Natural killer cell (primary cell): ENCODE data around the gene RNPC3. TPM values are rescaled to one million over a fixed set of nuclear protein-coding genes. Genes with fewer than 3 reads are reported as not detected.
"Not testable (repeated sequence)": the region's sequence is repeated elsewhere in the genome, so short reads cannot be mapped to it uniquely, and the experiment has no call there.

Experiments used
- ATAC-seq, 3 donors: fragments of 150-1000 bp in 2 of 3; fragments of 200-7000 bp in 1 of 3; cut with Tn5 transposase; 1 replicate in 1 of 3; 2 replicates in 2 of 3; pipeline ENCODE4 v1.10.0; 2021; ENCODE audit warnings: mild to moderate bottlenecking in 2 of 3, moderate library complexity in 2 of 3
- DNase-seq, 2 donors: peaks; one replicate each; pipeline versions ENCODE4 v3.0.0 to v3.0.0-alpha.2; 2013 to 2021; ENCODE audit warnings: mixed read lengths in 1 of 2
- H3K27ac ChIP-seq: one replicate; pipeline ENCODE4 v1.5.1; 2013; ENCODE audit warnings: mild to moderate bottlenecking, low read length
- H3K27me3 ChIP-seq: one replicate; pipeline ENCODE4 v1.6.1; 2013; ENCODE audit warnings: low read length; ENCODE audit not compliant: control insufficient read depth, insufficient read depth
- H3K36me3 ChIP-seq: one replicate; pipeline ENCODE4 v1.6.1; 2013; ENCODE audit warnings: low read length; ENCODE audit not compliant: control insufficient read depth, insufficient read depth
- H3K4me1 ChIP-seq: one replicate; pipeline ENCODE4 v1.6.1; 2013; ENCODE audit warnings: low read length; ENCODE audit not compliant: control insufficient read depth, insufficient read depth
- H3K4me3 ChIP-seq: one replicate; pipeline ENCODE4 v1.5.1; 2013; ENCODE audit warnings: low read length
- H3K9me3 ChIP-seq: one replicate; pipeline ENCODE4 v1.6.1; 2013; ENCODE audit warnings: low read length; ENCODE audit not compliant: control insufficient read depth, insufficient read depth
- H3K27ac Mint-ChIP-seq, 2 donors: one replicate each; pipeline ENCODE4 v1.8.0; 2022; ENCODE audit warnings: mild to moderate bottlenecking in 2 of 2, mixed read lengths in 2 of 2, moderate library complexity in 1 of 2
- H3K27me3 Mint-ChIP-seq, 2 donors: one replicate each; pipeline ENCODE4 v1.8.0; 2022; ENCODE audit warnings: low read depth in 2 of 2, mixed read lengths in 2 of 2
- H3K36me3 Mint-ChIP-seq: one replicate; pipeline ENCODE4 v1.8.0; 2022; ENCODE audit warnings: mixed read lengths
- H3K4me1 Mint-ChIP-seq, 2 donors: one replicate each; pipeline ENCODE4 v1.8.0; 2022; ENCODE audit warnings: mixed read lengths in 2 of 2
- H3K4me3 Mint-ChIP-seq: one replicate; pipeline ENCODE4 v1.8.0; 2022; ENCODE audit warnings: mild to moderate bottlenecking, moderate library complexity, mixed read lengths
- H3K9me3 Mint-ChIP-seq, 2 donors: one replicate each; pipeline ENCODE4 v1.8.0; 2022; ENCODE audit warnings: mixed read lengths in 2 of 2
- CTCF ChIP-seq: fragments of 200-600 bp; IDR thresholded peaks from one replicate; pipeline ENCODE4 v1.8.0; 2022; ENCODE audit warnings: antibody characterized with exemption
- WGBS: methylation state at CpG from one replicate; pipeline ENCODE4 v1.1.7; 2013; ENCODE audit warnings: missing lambda C conversion rate; ENCODE audit not compliant: insufficient coverage; 5-methylcytosine and 5-hydroxymethylcytosine counted together
- intact Hi-C: fragments of 100-400 bp; cut with micrococcal nuclease; formaldehyde crosslinking; loops from one replicate; pipeline ENCODE4 v1.14.2; 2022
- total RNA-seq, 4 donors: library from RNA; stranded (reverse); fragments of 120-200 nt in 1 of 4; gene quantifications; one replicate each; pipeline versions ENCODE4 v1.2.3 to v1.2.4, GENCODE V29; 2013 to 2022

Gene RNPC3
- total RNA-seq, 3 donors from 2014 or later (not counting 1 experiment from before 2014, with no cell fraction given), result 42.9 to 56.7 (median 44.8) TPM

DNA sequence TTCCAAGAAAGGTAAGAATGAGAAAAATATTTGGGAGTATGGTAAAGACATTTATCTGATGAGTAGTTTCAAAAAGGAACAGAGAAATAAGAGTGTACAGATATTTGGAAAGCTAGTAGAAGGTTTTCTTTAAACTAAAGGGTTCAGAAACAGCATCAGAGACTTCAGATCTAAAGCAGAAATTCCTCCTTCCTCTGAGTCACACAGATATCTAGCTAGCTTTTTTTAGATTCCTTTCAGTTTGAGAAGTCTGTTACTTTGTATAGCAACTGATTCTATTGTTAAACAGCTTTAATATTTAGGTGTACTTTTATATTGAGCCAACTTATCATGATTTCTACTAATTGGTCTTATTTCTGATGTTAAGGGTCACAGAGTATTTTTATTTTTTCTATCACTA lies 50.6 kb downstream of the RNPC3 start:
- Histone ChIP-seq H3K27me3 (no peaks in the 10 kb centered on the region), H3K4me1 (no peaks in the 10 kb centered on the region), H3K4me3 (no peak overlapping the region), H3K9me3 (no peaks in the 10 kb centered on the region), H3K36me3 (peaks cover 2% of the 10 kb centered on the region), H3K27ac (no peak overlapping the region)
- TF ChIP-seq CTCF, result no peak
- intact Hi-C loops, result no loop called here
- Mint-ChIP-seq H3K36me3 (no peaks in the 10 kb centered on the region), H3K27me3 (no peaks in the 10 kb centered on the region), H3K27ac (no peak overlapping the region), H3K4me3 (no peak overlapping the region), H3K9me3 (no peaks in the 10 kb centered on the region), H3K4me1 (no peaks in the 10 kb centered on the region)
- no peak for ATAC-seq
- DNase-seq, result no peak

GRCh38 chr1:103576784-103577183 lies 51.3 kb downstream of the RNPC3 start:
- H3K27me3 Mint-ChIP-seq, H3K27me3 ChIP-seq, ATAC-seq, H3K36me3 Mint-ChIP-seq, DNase-seq, H3K4me3 Mint-ChIP-seq, H3K27ac Mint-ChIP-seq, H3K9me3 ChIP-seq, H3K4me1 ChIP-seq, H3K4me1 Mint-ChIP-seq, H3K4me3 ChIP-seq, H3K9me3 Mint-ChIP-seq, H3K36me3 ChIP-seq, intact Hi-C loops, H3K27ac ChIP-seq: not testable (repeated sequence)
- WGBS, result 95% methylated on average over 2 of the region's 5 CpGs

DNA sequence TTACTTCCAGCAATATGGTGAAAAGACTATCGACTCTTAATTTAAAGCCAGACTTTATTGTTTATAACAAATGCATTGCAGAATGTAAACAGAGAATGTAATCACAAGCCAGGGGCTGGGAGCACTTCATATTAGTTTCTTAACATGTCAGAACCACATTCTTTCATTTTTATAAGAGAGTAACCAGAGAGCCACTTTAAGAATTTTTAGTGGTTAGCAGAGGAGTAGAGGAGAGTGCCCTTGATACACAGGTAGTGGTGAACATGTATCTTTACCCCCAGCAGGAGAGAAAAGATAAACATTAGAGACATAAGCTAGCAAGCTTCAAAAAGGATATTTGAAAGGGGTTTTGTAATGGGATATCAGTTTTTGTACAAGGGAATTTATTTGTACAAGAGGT lies 57.0 kb downstream of the RNPC3 start:
- H3K4me3 ChIP-seq, result no peak overlapping the region
- H3K4me1 ChIP-seq, result no peaks in the 10 kb centered on the region
- 100% methylated on average over 1 of the region's 1 CpG for WGBS
- no peak overlapping the region for H3K27ac Mint-ChIP-seq
- ATAC-seq (no peak), DNase-seq (no peak)
- no peaks in the 10 kb centered on the region for H3K27me3 ChIP-seq
- H3K4me3 Mint-ChIP-seq, result no peak overlapping the region
- no peaks in the 10 kb centered on the region for H3K9me3 ChIP-seq
- no peaks in the 10 kb centered on the region for H3K27me3 Mint-ChIP-seq
- intact Hi-C loops, result no loop called here
- no peaks in the 10 kb centered on the region for H3K4me1 Mint-ChIP-seq
- H3K27ac ChIP-seq, result no peak overlapping the region
- TF ChIP-seq CTCF, result no peak
- peaks cover 0 to 2% of the 10 kb centered on the region in 2 donors for H3K9me3 Mint-ChIP-seq
- no peaks in the 10 kb centered on the region for H3K36me3 ChIP-seq
- no peaks in the 10 kb centered on the region for H3K36me3 Mint-ChIP-seq

- Mint-ChIP-seq H3K27ac (no peak overlapping the region), H3K4me3 (no peak overlapping the region), H3K36me3 (peaks cover 5% of the 10 kb centered on the region), H3K9me3 (peaks cover 4 to 5% of the 10 kb centered on the region in 2 donors), H3K27me3 (peaks cover 0 to 1% of the 10 kb centered on the region in 2 donors), H3K4me1 (no peaks in the 10 kb centered on the region)
- 80% methylated on average over 1 of the region's 3 CpGs for WGBS
- no peak overlapping the region for H3K27ac ChIP-seq
- no peak for DNase-seq
- no peaks in the 10 kb centered on the region for H3K36me3 ChIP-seq
- intact Hi-C loops, result no loop called here
- no peaks in the 10 kb centered on the region for H3K9me3 ChIP-seq
- H3K4me3 ChIP-seq, result no peak overlapping the region
- no peak for ATAC-seq
- no peaks in the 10 kb centered on the region for H3K4me1 ChIP-seq
- no peaks in the 10 kb centered on the region for H3K27me3 ChIP-seq
- no peak for TF ChIP-seq CTCF
Measured at GRCh38 chr1:103583887-103584286, 58.4 kb downstream of the RNPC3 start.
